OCI-LY7 (cell line): Measurements from ENCODE around the gene AMIGO1. TPM values are rescaled to one million over a fixed set of nuclear protein-coding genes. Genes with fewer than 3 reads are reported as not detected.

Experiments
- BruUV-seq: library from RNA; stranded (reverse); fragments of 400-500 nt; replicated peaks from 2 replicates; lab custom pipeline; 2021; lab: Mats Ljungman, UMichigan
- CTCF ChIA-PET: fragments of 300-600 bp; sonication (Branson Sonifier 250); formaldehyde crosslinking; loops from one replicate; lab custom pipeline; 2022; ENCODE audit warnings: antibody characterized with exemption; ENCODE audit not compliant: unreplicated experiment; lab: Charles Lee
- POLR2A ChIA-PET: fragments of 300-600 bp; sonication (Branson Sonifier 250); formaldehyde crosslinking; loops from one replicate; lab custom pipeline; 2022; ENCODE audit warnings: antibody characterized with exemption; lab: Charles Lee
- DNase-seq: peaks from one replicate; pipeline ENCODE4 v3.0.0-alpha.2; 2015; ENCODE audit warnings: low spot score
- H2AFZ ChIP-seq: fragments of 200-600 bp; sonication (generic), shearing (Covaris generic); 2 replicates; pipeline ENCODE4 v1.6.1; 2014; ENCODE audit warnings: mild to moderate bottlenecking, antibody characterized with exemption, low read length, moderate library complexity
- H3K27ac ChIP-seq: fragments of 200-600 bp; sonication (generic); 2 replicates; pipeline ENCODE4 v1.5.1; 2014; ENCODE audit warnings: mixed run types, low read depth, mild to moderate bottlenecking, moderate library complexity, low read length, inconsistent platforms; ENCODE audit not compliant: poor library complexity, severe bottlenecking
- H3K36me3 ChIP-seq: fragments of 200-600 bp; sonication (generic); 2 replicates; pipeline ENCODE4 v1.6.1; 2014; ENCODE audit warnings: mild to moderate bottlenecking, antibody characterized with exemption, low read length, moderate library complexity, mixed read lengths; ENCODE audit not compliant: insufficient read depth
- H3K4me1 ChIP-seq: fragments of 200-600 bp; sonication (generic); 2 replicates; pipeline ENCODE4 v1.5.1; 2014; ENCODE audit warnings: mild to moderate bottlenecking, low read length; ENCODE audit not compliant: insufficient read depth, poor library complexity, severe bottlenecking
- H3K4me2 ChIP-seq: fragments of 200-600 bp; sonication (generic); 2 replicates; pipeline ENCODE4 v1.6.1; 2014; ENCODE audit warnings: mild to moderate bottlenecking, low read length
- H3K4me3 ChIP-seq: fragments of 200-600 bp; sonication (generic); 2 replicates; pipeline ENCODE4 v1.5.1; 2014; ENCODE audit warnings: mild to moderate bottlenecking, low read depth, low read length; ENCODE audit not compliant: poor library complexity, severe bottlenecking
- H3K79me2 ChIP-seq: fragments of 200-600 bp; sonication (generic); 2 replicates; pipeline ENCODE4 v1.6.1; 2016; ENCODE audit warnings: low read depth, mild to moderate bottlenecking, low read length, moderate library complexity, mixed read lengths; ENCODE audit not compliant: insufficient read depth
- H3K9me2 ChIP-seq: fragments of 200-600 bp; sonication (generic); 2 replicates; pipeline ENCODE4 v1.6.1; 2016; ENCODE audit warnings: mild to moderate bottlenecking, low read length, mixed read lengths; ENCODE audit not compliant: insufficient read depth
- H3K9me3 ChIP-seq: fragments of 200-600 bp; sonication (generic); 2 replicates; pipeline ENCODE4 v1.6.1; 2014; ENCODE audit warnings: mild to moderate bottlenecking, mixed run types, low read length, mixed read lengths
- H4K20me1 ChIP-seq: fragments of 200-600 bp; sonication (generic); 2 replicates; pipeline ENCODE4 v1.6.1; 2014; ENCODE audit warnings: mild to moderate bottlenecking, antibody characterized with exemption, low read length, moderate library complexity, mixed read lengths; ENCODE audit not compliant: insufficient read depth
- CTCF ChIP-seq: fragments of 200-600 bp; sonication (generic); conservative IDR thresholded peaks from 2 replicates; pipeline ENCODE4 v1.5.1; 2014; ENCODE audit warnings: mild to moderate bottlenecking, antibody characterized with exemption, low read length, moderate library complexity, mixed read lengths
- EZH2phosphoT487 ChIP-seq: fragments of 200-600 bp; sonication (generic); IDR thresholded peaks from 2 replicates; pipeline ENCODE4 v1.6.1; 2018; ENCODE audit warnings: low read depth, borderline replicate concordance, mild to moderate bottlenecking, mixed run types, antibody characterized with exemption, low read length, moderate library complexity, mixed read lengths
- intact Hi-C: fragments of 100-400 bp; cut with micrococcal nuclease; formaldehyde crosslinking; loops from one replicate; pipeline ENCODE4 v1.10.0; 2022; ENCODE audit not compliant: unreplicated experiment
- total RNA-seq, 2 experiments: library from RNA; depleted of rRNA in 1 of 2; stranded (reverse); fragments of >200 nt in 1 of 2; shearing (Covaris generic) in 1 of 2; gene quantifications; 2 replicates each; pipeline ENCODE4 v1.2.3, GENCODE V29; 2014 to 2022

The AMIGO1 gene
- total RNA-seq, 2 experiments from 2014 or later, result 0.15 to 0.16 TPM

- H3K4me1 ChIP-seq, result peaks cover 14% of the 10 kb centered on the region
- no peaks in the 10 kb centered on the region for H4K20me1 ChIP-seq
- CTCF ChIA-PET, result interaction anchor here (1.1 to 1.8 kb wide), 4 partner anchors 18 to 43 kb away, joined by 3 to 18 read pairs (median 4); partner anchors contain the start of gene AMIGO1
- no peak for DNase-seq
- no peaks in the 10 kb centered on the region for H3K9me2 ChIP-seq
- intact Hi-C loops, result loop anchor here (5.0 kb wide), 1 partner anchor 131 kb away; no protein-coding TSS in a partner anchor
- POLR2A ChIA-PET, result interaction anchor here (1.4 kb wide), 1 partner anchor 8 kb away, joined by 4 read pairs; the partner anchor contains the start of gene ATXN7L2
- H3K9me3 ChIP-seq, result no peaks in the 10 kb centered on the region
- H3K36me3 ChIP-seq, result peaks cover 22% of the 10 kb centered on the region; the same call in 1 of the 2 replicates
- no peak overlapping the region for H3K27ac ChIP-seq
- TF ChIP-seq CTCF (no peak), EZH2phosphoT487 (no peak)
- no peak overlapping the region for H2AFZ ChIP-seq
- BruUV-seq, result no TSS peak
- no peak overlapping the region for H3K4me3 ChIP-seq
- H3K79me2 ChIP-seq, result peaks cover 7% of the 10 kb centered on the region; the same call in 1 of the 2 replicates
- no peak overlapping the region for H3K4me2 ChIP-seq
These were observed 18.2 kb downstream of the AMIGO1 start for GRCh38 chr1:109491372-109491771.

GRCh38 chr1:109490934-109491302 is 18.6 kb downstream of the AMIGO1 start:
- TF ChIP-seq EZH2phosphoT487, result no peak
- peak; percentile 39; the same call in 1 of the 2 replicates for TF ChIP-seq CTCF
- Histone ChIP-seq H3K4me3 (no peak overlapping the region), H3K9me2 (no peaks in the 10 kb centered on the region), H3K27ac (no peak overlapping the region), H4K20me1 (no peaks in the 10 kb centered on the region), H3K36me3 (peaks cover 18% of the 10 kb centered on the region; the same call in 1 of the 2 replicates), H3K4me1 (peaks cover 14% of the 10 kb centered on the region), H2AFZ (no peak overlapping the region), H3K9me3 (no peaks in the 10 kb centered on the region), H3K4me2 (no peak overlapping the region), H3K79me2 (peaks cover 7% of the 10 kb centered on the region; the same call in 1 of the 2 replicates)
- BruUV-seq, result no TSS peak
- DNase-seq, result no peak
- intact Hi-C loops, result loop anchor here (1.0 to 5.0 kb wide), 2 partner anchors 41 to 131 kb away; no protein-coding TSS in a partner anchor
- ChIA-PET POLR2A (no interaction called here), CTCF (interaction anchor here (0.8 to 1.8 kb wide), 4 partner anchors 18 to 58 kb away, joined by 3 to 18 read pairs (median 4); partner anchors contain the start of gene AMIGO1)
